Trophoblast cell (in vitro differentiated cells and primary cell): ENCODE measurements around the gene HBE1.

ENCODE experiments used
- DNase-seq, 2 donors: peaks; one replicate each; pipeline ENCODE4 v3.0.0-alpha.2; 2016
- H2AFZ ChIP-seq: 2 replicates; pipeline ENCODE4 v1.6.1; 2013; ENCODE audit warnings: low read length, moderate library complexity, mild to moderate bottlenecking; ENCODE audit not compliant: insufficient read depth, poor library complexity
- H2AK5ac ChIP-seq: 2 replicates; pipeline ENCODE4 v1.6.1; 2013; ENCODE audit warnings: mild to moderate bottlenecking, low read length
- H2BK120ac ChIP-seq: 2 replicates; pipeline ENCODE4 v1.6.1; 2013; ENCODE audit warnings: low read length, mild to moderate bottlenecking, moderate library complexity; ENCODE audit not compliant: insufficient read depth, poor library complexity
- H2BK12ac ChIP-seq: 2 replicates; pipeline ENCODE4 v1.6.1; 2013; ENCODE audit warnings: mild to moderate bottlenecking, low read length, moderate library complexity
- H2BK5ac ChIP-seq: 2 replicates; pipeline ENCODE4 v1.6.1; 2013; ENCODE audit warnings: low read length, low read depth, moderate library complexity, mild to moderate bottlenecking; ENCODE audit not compliant: poor library complexity
- H3K14ac ChIP-seq: 2 replicates; pipeline ENCODE4 v1.6.1; 2013; ENCODE audit warnings: mild to moderate bottlenecking, low read length
- H3K18ac ChIP-seq: 2 replicates; pipeline ENCODE4 v1.6.1; 2013; ENCODE audit warnings: mild to moderate bottlenecking, low read length
- H3K23ac ChIP-seq: 2 replicates; pipeline ENCODE4 v1.6.1; 2013; ENCODE audit warnings: low read length
- H3K27ac ChIP-seq: 2 replicates; pipeline ENCODE4 v1.5.1; 2013; ENCODE audit warnings: low read depth, mild to moderate bottlenecking, inconsistent platforms, low read length, moderate library complexity
- H3K27me3 ChIP-seq: 2 replicates; pipeline ENCODE4 v1.6.1; 2013; ENCODE audit warnings: inconsistent platforms, mild to moderate bottlenecking, low read length, moderate library complexity; ENCODE audit not compliant: insufficient read depth
- H3K36me3 ChIP-seq, 2 experiments: 1 replicate in 1 of 2; 2 replicates in 1 of 2; pipeline ENCODE4 v1.6.1; 2013; ENCODE audit warnings: low read length in 2 of 2, mild to moderate bottlenecking in 2 of 2, moderate library complexity in 1 of 2; ENCODE audit not compliant: insufficient read depth in 2 of 2, control insufficient read depth in 1 of 2
- H3K4ac ChIP-seq: 2 replicates; pipeline ENCODE4 v1.6.1; 2013; ENCODE audit warnings: low read depth, mild to moderate bottlenecking, low read length, moderate library complexity
- H3K4me1 ChIP-seq, 2 experiments: 1 replicate in 1 of 2; 2 replicates in 1 of 2; pipeline ENCODE4 v1.6.1; 2013; ENCODE audit warnings: low read length in 2 of 2, mild to moderate bottlenecking in 2 of 2, moderate library complexity in 1 of 2; ENCODE audit not compliant: insufficient read depth in 2 of 2, control insufficient read depth in 1 of 2
- H3K4me2 ChIP-seq: 2 replicates; pipeline ENCODE4 v1.6.1; 2013; ENCODE audit warnings: inconsistent platforms, mild to moderate bottlenecking, low read length, moderate library complexity
- H3K4me3 ChIP-seq: 2 replicates; pipeline ENCODE4 v1.5.1; 2013; ENCODE audit warnings: mild to moderate bottlenecking, low read depth, low read length, inconsistent platforms
- H3K79me1 ChIP-seq: one replicate; pipeline ENCODE4 v1.6.1; 2013; ENCODE audit warnings: low read length
- H3K79me2 ChIP-seq: 2 replicates; pipeline ENCODE4 v1.6.1; 2013; ENCODE audit warnings: low read length, mild to moderate bottlenecking; ENCODE audit not compliant: control insufficient read depth, insufficient read depth, poor library complexity
- H3K9ac ChIP-seq: 2 replicates; pipeline ENCODE4 v1.6.1; 2013; ENCODE audit warnings: mild to moderate bottlenecking, low read length
- H3K9me3 ChIP-seq: 2 replicates; pipeline ENCODE4 v1.6.1; 2013; ENCODE audit warnings: low read depth, mild to moderate bottlenecking, control low read depth, inconsistent platforms, low read length; ENCODE audit not compliant: insufficient read depth
- H4K12ac ChIP-seq: 2 replicates; pipeline ENCODE4 v1.6.1; 2013; ENCODE audit warnings: low read depth, mild to moderate bottlenecking, low read length, moderate library complexity
- H4K8ac ChIP-seq: 2 replicates; pipeline ENCODE4 v1.6.1; 2013; ENCODE audit warnings: low read depth, mild to moderate bottlenecking, low read length, moderate library complexity
- H4K91ac ChIP-seq: one replicate; pipeline ENCODE4 v1.6.1; 2013; ENCODE audit warnings: low read depth, mild to moderate bottlenecking, low read length, moderate library complexity
- WGBS: extraction: QIAGEN DNeasy Blood & Tissue Kit; methylation state at CpG from one replicate; pipeline ENCODE4 v1.1.7; 2013; ENCODE audit warnings: missing lambda C conversion rate; ENCODE audit not compliant: insufficient read length, insufficient coverage; ENCODE audit errors: extremely low coverage; 5-methylcytosine and 5-hydroxymethylcytosine counted together

The HBE1 gene

DNA sequence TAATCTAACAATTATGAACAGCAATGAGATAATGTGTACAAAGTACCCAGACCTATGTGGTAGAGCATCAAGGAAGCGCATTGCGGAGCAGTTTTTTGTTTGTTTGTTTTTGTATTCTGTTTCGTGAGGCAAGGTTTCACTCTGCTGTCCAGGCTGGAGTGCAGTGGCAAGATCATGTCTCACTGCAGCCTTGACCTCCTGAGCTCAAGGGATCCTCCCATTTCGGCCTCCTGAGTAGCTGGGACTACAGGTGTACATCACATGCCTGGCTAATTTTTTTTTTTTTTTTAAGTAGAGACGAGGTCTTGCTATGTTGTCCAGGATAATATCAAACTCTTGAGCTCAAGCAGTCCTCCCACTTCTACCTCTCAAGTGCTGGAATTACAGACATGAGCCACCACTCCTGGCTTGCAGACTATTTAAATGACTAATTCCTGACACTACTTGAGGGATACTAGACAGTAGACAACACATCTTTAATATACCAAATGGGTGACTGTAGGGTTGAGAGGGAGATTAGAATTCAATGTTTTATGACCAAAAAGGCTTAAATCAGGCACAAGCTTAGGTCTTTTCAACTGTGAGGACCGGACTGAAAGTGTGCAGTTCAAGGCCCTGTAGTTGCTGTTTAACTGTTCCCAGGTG is 19.3 kb upstream of the HBE1 start:
- no peak overlapping the region for H4K91ac ChIP-seq
- H3K27me3 ChIP-seq: no peaks in the 10 kb centered on the region
- no peak overlapping the region for H3K4me2 ChIP-seq
- no peak overlapping the region for H3K27ac ChIP-seq
- no peak overlapping the region for H2BK12ac ChIP-seq
- H3K79me2 ChIP-seq: no peaks in the 10 kb centered on the region
- H2AFZ ChIP-seq: no peak overlapping the region
- H3K23ac ChIP-seq: no peak overlapping the region
- H3K18ac ChIP-seq: no peak overlapping the region
- H3K4me1 ChIP-seq: no peaks in the 10 kb centered on the region
- no peak overlapping the region for H2BK120ac ChIP-seq
- H4K12ac ChIP-seq: no peak overlapping the region
- no peak overlapping the region for H4K8ac ChIP-seq
- no CpG with 5 or more reads among the region's 6 CpGs for WGBS
- no peaks in the 10 kb centered on the region for H3K9me3 ChIP-seq
- peak; percentile 24 to 41 for DNase-seq
- no peak overlapping the region for H3K14ac ChIP-seq
- no peak overlapping the region for H2AK5ac ChIP-seq
- H3K4ac ChIP-seq: no peak overlapping the region
- no peaks in the 10 kb centered on the region for H3K36me3 ChIP-seq
- no peak overlapping the region for H2BK5ac ChIP-seq
- no peaks in the 10 kb centered on the region for H3K79me1 ChIP-seq
- no peak overlapping the region for H3K9ac ChIP-seq
- no peak overlapping the region for H3K4me3 ChIP-seq

DNA sequence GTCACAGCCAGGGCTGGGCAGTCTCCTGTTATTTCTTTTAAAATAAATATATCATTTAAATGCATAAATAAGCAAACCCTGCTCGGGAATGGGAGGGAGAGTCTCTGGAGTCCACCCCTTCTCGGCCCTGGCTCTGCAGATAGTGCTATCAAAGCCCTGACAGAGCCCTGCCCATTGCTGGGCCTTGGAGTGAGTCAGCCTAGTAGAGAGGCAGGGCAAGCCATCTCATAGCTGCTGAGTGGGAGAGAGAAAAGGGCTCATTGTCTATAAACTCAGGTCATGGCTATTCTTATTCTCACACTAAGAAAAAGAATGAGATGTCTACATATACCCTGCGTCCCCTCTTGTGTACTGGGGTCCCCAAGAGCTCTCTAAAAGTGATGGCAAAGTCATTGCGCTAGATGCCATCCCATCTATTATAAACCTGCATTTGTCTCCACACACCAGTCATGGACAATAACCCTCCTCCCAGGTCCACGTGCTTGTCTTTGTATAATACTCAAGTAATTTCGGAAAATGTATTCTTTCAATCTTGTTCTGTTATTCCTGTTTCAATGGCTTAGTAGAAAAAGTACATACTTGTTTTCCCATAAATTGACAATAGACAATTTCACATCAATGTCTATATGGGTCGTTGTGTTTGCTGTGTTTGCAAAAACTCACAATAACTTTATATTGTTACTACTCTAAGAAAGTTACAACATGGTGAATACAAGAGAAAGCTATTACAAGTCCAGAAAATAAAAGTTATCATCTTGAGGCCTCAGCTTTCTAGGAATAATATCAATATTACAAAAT is 18.6 kb upstream of the HBE1 start:
- no peaks in the 10 kb centered on the region for H3K9me3 ChIP-seq
- H3K18ac ChIP-seq: no peak overlapping the region
- H3K79me1 ChIP-seq: no peaks in the 10 kb centered on the region
- no peak overlapping the region for H4K8ac ChIP-seq
- H3K27ac ChIP-seq: no peak overlapping the region
- H2BK120ac ChIP-seq: no peak overlapping the region
- DNase-seq: no peak
- H2BK5ac ChIP-seq: no peak overlapping the region
- H3K23ac ChIP-seq: no peak overlapping the region
- H3K4ac ChIP-seq: no peak overlapping the region
- no peak overlapping the region for H2AK5ac ChIP-seq
- no peaks in the 10 kb centered on the region for H3K36me3 ChIP-seq
- no peaks in the 10 kb centered on the region for H3K4me1 ChIP-seq
- no peak overlapping the region for H4K12ac ChIP-seq
- H3K27me3 ChIP-seq: no peaks in the 10 kb centered on the region
- H3K9ac ChIP-seq: no peak overlapping the region
- H2AFZ ChIP-seq: no peak overlapping the region
- no CpG with 5 or more reads among the region's 7 CpGs for WGBS
- no peak overlapping the region for H3K4me3 ChIP-seq
- no peak overlapping the region for H4K91ac ChIP-seq
- H3K4me2 ChIP-seq: no peak overlapping the region
- H3K14ac ChIP-seq: no peak overlapping the region
- H2BK12ac ChIP-seq: no peak overlapping the region
- no peaks in the 10 kb centered on the region for H3K79me2 ChIP-seq

DNA sequence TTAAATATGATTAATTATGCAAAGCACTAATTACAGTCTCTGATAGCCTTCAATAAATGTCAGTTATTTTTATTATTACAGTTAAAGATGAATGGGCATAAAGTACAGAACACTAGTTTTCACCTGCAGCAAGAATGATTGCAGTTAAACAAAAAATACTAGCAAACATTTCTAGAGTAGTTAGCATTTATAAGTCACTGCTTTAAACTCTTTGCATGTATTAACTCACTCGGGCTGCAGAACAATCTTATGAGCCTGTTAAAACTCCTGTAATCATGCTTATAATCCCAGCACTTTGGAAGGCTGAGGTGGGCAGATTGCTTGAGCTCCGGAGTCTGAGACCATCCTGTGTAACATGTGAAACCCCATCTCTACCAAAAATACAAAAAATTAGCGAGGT is 17.2 kb upstream of the HBE1 start:
- no peak overlapping the region for H3K14ac ChIP-seq
- H3K27ac ChIP-seq: no peak overlapping the region
- no peak overlapping the region for H3K23ac ChIP-seq
- no peaks in the 10 kb centered on the region for H3K27me3 ChIP-seq
- WGBS: no CpG with 5 or more reads among the region's 3 CpGs
- no peak overlapping the region for H2AFZ ChIP-seq
- no peak overlapping the region for H3K18ac ChIP-seq
- no peak overlapping the region for H2BK12ac ChIP-seq
- H4K91ac ChIP-seq: no peak overlapping the region
- H3K9ac ChIP-seq: no peak overlapping the region
- no peak overlapping the region for H4K8ac ChIP-seq
- H3K4ac ChIP-seq: no peak overlapping the region
- DNase-seq: no peak
- no peak overlapping the region for H3K4me2 ChIP-seq
- no peaks in the 10 kb centered on the region for H3K79me1 ChIP-seq
- no peaks in the 10 kb centered on the region for H3K36me3 ChIP-seq
- no peak overlapping the region for H2AK5ac ChIP-seq
- no peak overlapping the region for H3K4me3 ChIP-seq
- no peaks in the 10 kb centered on the region for H3K79me2 ChIP-seq
- no peaks in the 10 kb centered on the region for H3K9me3 ChIP-seq
- H2BK120ac ChIP-seq: no peak overlapping the region
- no peaks in the 10 kb centered on the region for H3K4me1 ChIP-seq
- H2BK5ac ChIP-seq: no peak overlapping the region
- no peak overlapping the region for H4K12ac ChIP-seq

DNA sequence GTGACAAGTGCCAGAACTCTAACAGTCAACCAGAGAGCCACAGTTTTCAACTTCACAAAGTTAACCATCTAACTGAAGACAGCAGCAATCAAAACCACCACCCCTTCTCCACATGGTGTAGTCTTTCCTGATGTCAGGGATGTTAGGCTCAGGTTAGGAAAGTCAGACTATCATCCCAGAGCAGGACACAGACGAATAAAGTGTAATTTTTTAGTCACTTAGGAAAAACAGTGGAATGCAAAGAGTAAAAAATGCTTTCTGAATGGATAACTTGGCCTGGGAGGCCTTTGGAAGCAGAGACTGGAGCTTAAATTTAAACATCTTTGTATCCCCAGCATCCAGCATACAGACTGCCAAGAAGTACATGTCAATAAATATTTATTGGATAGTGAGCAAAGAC is 16.6 kb upstream of the HBE1 start:
- Histone ChIP-seq H3K9ac (no peak overlapping the region), H3K36me3 (no peaks in the 10 kb centered on the region), H3K9me3 (no peaks in the 10 kb centered on the region), H4K12ac (no peak overlapping the region), H2BK120ac (no peak overlapping the region), H3K4me3 (no peak overlapping the region), H3K79me1 (no peaks in the 10 kb centered on the region), H3K4me1 (no peaks in the 10 kb centered on the region), H2BK5ac (no peak overlapping the region), H3K79me2 (no peaks in the 10 kb centered on the region), H3K27me3 (no peaks in the 10 kb centered on the region), H3K4me2 (no peak overlapping the region), H3K4ac (no peak overlapping the region), H3K18ac (no peak overlapping the region), H4K8ac (no peak overlapping the region), H4K91ac (no peak overlapping the region), H3K23ac (no peak overlapping the region), H2AK5ac (no peak overlapping the region), H2BK12ac (no peak overlapping the region), H3K27ac (no peak overlapping the region), H2AFZ (no peak overlapping the region), H3K14ac (no peak overlapping the region)
- no CpG with 5 or more reads among the region's 1 CpG for WGBS
- DNase-seq: no peak
